ENCODE results near the gene ACOT7. TPM values are rescaled to one million over a fixed set of nuclear protein-coding genes. Genes with fewer than 3 reads are reported as not detected.

ACOT7 gene
- total RNA-seq, 1 donor from 2014 or later = 40.0 TPM

- Mint-ChIP-seq H3K4me3 (no peak overlapping the region), H3K36me3 (no peaks in the 10 kb centered on the region), H3K9me3 (no peaks in the 10 kb centered on the region), H3K4me1 (ENCODE audit: unreplicated experiment) (peaks cover 13% of the 10 kb centered on the region), H3K27me3 (peaks cover 3% of the 10 kb centered on the region), H3K27ac (no peak overlapping the region)
- DNase-seq (ENCODE audit: extremely low spot score, unreplicated experiment) = no peak
- TF ChIP-seq, protein P1, sequence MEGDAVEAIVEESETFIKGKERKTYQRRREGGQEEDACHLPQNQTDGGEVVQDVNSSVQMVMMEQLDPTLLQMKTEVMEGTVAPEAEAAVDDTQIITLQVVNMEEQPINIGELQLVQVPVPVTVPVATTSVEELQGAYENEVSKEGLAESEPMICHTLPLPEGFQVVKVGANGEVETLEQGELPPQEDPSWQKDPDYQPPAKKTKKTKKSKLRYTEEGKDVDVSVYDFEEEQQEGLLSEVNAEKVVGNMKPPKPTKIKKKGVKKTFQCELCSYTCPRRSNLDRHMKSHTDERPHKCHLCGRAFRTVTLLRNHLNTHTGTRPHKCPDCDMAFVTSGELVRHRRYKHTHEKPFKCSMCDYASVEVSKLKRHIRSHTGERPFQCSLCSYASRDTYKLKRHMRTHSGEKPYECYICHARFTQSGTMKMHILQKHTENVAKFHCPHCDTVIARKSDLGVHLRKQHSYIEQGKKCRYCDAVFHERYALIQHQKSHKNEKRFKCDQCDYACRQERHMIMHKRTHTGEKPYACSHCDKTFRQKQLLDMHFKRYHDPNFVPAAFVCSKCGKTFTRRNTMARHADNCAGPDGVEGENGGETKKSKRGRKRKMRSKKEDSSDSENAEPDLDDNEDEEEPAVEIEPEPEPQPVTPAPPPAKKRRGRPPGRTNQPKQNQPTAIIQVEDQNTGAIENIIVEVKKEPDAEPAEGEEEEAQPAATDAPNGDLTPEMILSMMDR (conservative IDR thresholded peaks at IDR 0.05) = no peak
Measured at GRCh38 chr1:6338695-6339094, 54.9 kb downstream of the ACOT7 start.

DNA sequence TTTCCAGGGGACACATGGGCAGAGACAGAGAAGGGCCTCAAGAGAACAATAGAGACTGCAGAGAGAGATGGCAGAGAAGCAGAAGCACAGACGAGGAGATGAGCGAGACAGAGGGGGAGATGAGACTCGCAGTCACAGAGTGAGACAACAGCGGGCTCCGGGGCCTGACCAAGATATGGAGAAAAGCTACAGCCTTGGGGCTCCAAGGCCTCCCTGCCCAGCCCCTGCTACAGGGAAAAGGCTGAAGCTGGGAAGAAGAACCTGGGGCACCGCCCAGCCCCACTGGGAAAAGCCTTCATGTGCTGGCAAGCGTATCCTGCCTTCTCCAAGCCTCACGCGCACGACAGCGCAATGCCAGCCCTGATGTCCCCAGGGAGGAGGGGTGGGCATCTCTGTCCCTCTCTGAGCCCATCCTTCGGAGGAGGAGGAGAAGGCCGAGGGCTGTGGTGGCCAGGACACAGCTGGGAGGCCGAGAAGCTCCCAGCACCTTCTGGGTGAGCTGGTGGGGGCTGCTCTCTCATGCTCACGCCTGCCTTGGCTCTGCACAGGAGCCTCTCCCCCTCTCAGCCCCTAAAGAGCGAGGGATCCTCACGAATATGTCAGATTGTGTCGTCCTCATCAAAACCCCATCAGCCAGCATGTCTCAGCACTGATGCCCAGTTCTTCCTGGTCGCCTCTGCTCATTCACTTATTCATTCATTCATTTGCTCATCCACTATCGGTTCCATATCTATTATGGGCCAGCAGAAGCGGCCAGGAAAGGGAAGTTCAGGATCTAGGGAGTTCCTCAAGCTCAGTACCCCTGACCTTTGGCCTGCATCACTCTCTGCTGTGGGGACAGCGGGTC lies 56.6 kb downstream of the ACOT7 start:
- no peak overlapping the region for H3K27ac Mint-ChIP-seq
- TF ChIP-seq, protein P1 (conservative IDR thresholded peaks at IDR 0.05) = no peak
- no peak overlapping the region for H3K4me3 Mint-ChIP-seq
- no peak for DNase-seq (ENCODE audit: extremely low spot score, unreplicated experiment)
- H3K4me1 Mint-ChIP-seq (ENCODE audit: unreplicated experiment) = peaks cover 9% of the 10 kb centered on the region
- no peaks in the 10 kb centered on the region for H3K27me3 Mint-ChIP-seq
- H3K9me3 Mint-ChIP-seq = no peaks in the 10 kb centered on the region
- H3K36me3 Mint-ChIP-seq = no peaks in the 10 kb centered on the region

GRCh38 chr1:6334261-6334993 lies 59.1 kb downstream of the ACOT7 start:
- Mint-ChIP-seq H3K27ac (no peak overlapping the region), H3K4me3 (no peak overlapping the region), H3K4me1 (ENCODE audit: unreplicated experiment) (peaks cover 15% of the 10 kb centered on the region), H3K27me3 (no peaks in the 10 kb centered on the region), H3K9me3 (no peaks in the 10 kb centered on the region), H3K36me3 (no peaks in the 10 kb centered on the region)
- TF ChIP-seq, protein P1 (conservative IDR thresholded peaks at IDR 0.05) = no peak
- no peak for DNase-seq (ENCODE audit: extremely low spot score, unreplicated experiment)

DNA sequence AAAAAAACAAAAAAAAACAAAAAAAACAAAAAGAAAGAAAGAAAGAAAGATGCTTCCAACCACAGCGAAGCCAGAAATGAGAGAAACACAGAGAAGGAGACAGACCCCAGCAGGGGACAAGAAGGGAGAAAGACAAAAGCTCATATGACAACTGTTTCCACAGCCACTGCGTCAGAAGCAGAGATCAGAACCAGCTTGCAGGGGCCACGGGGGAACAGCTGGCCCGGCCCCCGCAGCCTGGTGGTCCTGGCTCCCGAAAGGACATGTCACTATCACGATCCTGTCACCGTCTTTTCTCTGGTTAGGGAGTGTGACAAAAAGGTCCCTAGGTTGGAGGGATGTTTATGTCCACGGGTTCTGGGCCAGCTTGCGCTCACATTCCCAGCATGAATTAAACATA lies 60.7 kb downstream of the ACOT7 start:
- no peaks in the 10 kb centered on the region for H3K27me3 Mint-ChIP-seq
- TF ChIP-seq, protein P1 (conservative IDR thresholded peaks at IDR 0.05) = no peak
- peaks cover 17% of the 10 kb centered on the region for H3K4me1 Mint-ChIP-seq (ENCODE audit: unreplicated experiment)
- H3K9me3 Mint-ChIP-seq = no peaks in the 10 kb centered on the region
- no peak overlapping the region for H3K4me3 Mint-ChIP-seq
- DNase-seq (ENCODE audit: extremely low spot score, unreplicated experiment) = no peak
- H3K36me3 Mint-ChIP-seq = peaks cover 4% of the 10 kb centered on the region
- no peak overlapping the region for H3K27ac Mint-ChIP-seq

DNA sequence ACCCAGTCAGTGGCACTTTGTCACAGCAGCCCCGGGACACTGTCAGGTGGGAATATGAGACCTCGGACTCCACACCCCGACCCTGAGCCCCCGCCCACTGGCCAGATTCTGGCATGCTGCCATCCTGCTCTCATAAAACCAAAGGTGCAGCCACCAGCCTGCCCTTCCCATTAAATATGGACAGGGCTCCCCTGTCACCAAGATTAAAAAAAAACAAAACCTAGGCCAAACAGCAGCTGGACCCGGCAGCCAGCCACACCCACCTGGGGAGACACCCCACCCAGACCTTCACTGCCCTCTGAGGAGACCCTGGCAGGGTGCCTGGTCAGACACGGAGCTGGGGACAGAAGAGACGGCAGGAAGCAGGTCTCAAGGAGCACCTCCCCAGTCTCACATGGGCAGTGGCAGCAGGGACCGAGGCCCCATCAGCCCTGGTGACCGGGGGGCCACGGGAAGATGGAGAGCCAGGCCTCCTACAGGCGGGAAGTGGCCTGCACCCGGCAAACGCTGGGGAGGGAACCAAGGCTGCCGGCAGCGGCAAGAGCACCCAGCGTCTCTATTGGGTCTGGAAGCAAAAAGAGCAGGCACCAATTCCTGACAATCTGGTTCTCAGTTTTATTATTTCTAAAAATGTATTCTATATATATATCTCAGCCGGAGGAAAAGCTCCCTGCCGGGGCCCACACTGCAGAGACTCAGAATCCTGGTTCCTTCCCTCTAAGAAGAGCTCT lies 61.9 kb downstream of the ACOT7 start:
- TF ChIP-seq, protein P1 (conservative IDR thresholded peaks at IDR 0.05) = no peak
- Mint-ChIP-seq H3K36me3 (peaks cover 4% of the 10 kb centered on the region), H3K27ac (no peak overlapping the region), H3K4me3 (no peak overlapping the region), H3K4me1 (ENCODE audit: unreplicated experiment) (peaks cover 17% of the 10 kb centered on the region), H3K27me3 (no peaks in the 10 kb centered on the region), H3K9me3 (no peaks in the 10 kb centered on the region)
- no peak for DNase-seq (ENCODE audit: extremely low spot score, unreplicated experiment)

All from type B pancreatic cell (in vitro differentiated cells).